Measurements from ENCODE around the gene ZC3HAV1.
"Not testable (repeated sequence)": the region's sequence is repeated elsewhere in the genome, so short reads cannot be mapped to it uniquely, and the experiment has no call there.

Gene ZC3HAV1

DNA sequence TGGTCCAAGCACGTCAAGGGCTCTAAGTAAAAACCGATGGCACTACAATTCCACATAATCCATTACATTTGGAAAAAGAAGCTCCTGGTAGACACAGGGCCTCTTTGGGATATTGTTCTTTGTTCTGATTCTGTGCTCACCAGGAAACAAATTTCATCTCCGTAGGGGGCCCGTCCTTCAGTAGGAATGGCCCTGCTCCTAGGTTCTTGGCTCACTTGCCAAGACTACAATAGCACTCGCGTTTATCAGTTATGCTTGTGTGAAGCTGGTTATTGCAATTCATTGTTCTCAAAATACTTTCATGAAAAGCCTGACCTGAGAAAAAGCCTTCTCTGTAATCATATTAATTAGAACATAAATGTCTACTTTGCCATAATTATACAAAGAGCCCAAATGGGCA is 63.4 kb downstream of the ZC3HAV1 start:
- no peak for DNase-seq

DNA sequence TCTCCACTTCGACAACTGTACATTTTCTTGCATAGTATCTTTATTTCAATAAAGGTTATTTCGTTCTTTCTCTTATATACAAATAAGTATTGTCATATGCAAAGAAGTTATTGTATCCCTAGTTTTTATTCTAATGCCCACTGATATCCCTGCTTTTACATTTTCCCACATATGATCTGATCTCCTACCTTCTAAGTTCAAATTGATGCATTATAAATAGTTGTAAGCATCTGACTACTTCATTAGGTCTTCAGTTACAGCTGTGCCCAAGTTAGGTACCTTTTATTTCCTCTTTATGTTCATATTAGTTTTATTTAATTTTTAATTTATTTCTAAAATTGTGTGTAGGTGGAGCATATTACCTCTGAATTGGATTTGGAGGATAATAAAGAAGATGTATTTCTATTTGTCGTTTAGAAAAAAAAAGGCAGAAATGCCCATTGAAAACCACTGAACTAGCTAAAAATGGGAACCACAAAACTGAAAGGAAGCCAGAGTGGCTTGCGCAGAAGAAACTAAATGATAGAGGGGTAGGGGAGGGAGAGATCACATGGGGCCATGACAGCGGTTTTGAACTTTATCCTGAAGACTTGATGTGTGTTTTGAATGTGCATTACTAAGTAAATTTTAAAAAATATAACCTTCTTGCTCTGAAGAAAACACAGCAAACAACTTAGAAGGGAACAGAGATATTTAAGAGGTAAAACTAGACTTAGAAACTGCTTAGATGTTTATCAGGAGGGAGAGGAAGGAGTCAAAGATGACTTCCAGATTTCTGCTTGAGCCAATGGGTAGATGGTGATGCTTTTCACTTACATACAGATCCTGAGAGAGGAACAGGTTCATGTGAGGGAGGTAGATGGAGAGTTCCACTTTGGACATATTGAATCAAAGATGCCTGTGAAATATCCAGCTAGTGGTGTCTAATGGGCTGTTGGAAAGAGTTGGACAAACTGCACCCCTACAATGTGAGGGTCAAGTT is 64.4 kb downstream of the ZC3HAV1 start:
- no peak for DNase-seq

DNA sequence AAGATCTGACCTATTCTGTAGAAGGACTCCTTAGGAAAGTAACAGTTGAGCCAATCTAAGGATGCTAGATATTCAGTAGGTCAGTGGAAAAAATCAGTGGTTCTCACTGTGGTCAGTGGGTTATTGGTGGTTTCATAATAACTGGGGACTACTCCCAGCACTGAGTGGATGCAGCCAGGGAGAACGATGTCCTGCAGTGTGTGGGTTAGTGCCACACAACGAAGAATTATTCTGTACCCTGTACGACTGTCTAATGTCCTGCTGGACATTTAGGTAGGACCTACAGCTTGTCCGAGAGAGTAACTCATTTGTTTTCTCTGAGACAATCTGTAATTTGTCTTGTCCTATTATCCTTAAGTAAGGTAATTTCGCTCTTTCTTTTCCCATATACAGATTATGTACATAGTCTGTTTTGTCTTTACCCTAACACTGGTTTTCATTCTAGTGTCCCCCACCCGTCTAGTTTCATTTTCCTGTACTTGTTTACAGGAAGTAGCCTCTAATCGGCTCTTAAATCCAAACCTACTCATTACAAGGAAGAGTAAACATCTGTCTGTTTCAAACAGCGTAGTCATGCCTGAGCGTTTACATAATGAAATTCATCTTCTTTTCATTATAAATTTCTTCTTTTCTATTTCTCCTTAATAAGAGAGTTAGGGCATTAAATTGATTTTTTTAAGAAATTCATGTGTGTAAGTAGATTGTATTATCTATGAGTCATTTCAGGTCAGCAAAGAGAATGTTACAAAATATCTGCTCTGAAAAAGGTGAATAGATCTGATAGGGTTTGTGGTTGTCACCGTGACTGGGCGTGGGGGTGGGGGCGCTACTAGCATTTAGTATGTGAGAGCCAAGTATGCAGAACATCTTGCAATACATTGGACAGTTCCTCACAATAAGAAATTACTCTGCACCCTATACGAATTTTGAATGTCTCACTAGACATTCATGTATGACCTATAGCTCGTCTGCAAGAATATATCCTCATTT is 65.4 kb downstream of the ZC3HAV1 start:
- DNase-seq: no peak

DNA sequence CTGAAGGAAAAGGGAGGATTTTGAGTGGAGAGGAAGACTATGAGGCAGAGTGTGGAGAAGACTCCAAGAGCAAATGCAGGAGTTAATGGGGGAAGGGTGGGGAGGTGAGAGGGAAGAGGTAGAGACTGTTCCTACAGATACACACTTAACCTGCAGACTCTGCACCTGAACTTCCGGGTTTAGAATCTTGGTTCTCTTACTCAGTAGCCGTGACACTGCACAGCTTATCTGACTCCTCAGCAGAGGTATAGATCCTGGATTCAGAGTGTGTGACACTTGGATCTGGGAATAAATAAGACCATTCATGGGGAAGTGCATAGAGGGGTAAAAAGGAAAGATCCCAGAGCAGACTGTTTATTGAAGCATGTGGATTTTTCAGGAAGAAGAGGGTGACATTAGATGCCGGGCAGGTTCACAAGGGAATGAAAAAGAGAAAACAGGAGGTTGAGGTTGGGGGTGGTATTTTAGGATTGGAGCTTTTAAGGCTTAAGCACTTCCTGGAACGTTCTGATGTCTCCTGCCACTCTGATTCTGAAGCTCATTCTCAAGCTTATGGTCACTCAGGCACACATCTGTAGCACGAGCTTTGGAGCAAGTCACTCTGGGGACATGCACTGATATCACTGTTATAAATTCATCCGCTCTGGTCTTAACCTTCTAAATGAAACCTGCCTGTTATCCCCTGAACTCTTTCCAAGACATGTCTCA is 68.0 kb downstream of the ZC3HAV1 start:
- no peak for DNase-seq

DNA sequence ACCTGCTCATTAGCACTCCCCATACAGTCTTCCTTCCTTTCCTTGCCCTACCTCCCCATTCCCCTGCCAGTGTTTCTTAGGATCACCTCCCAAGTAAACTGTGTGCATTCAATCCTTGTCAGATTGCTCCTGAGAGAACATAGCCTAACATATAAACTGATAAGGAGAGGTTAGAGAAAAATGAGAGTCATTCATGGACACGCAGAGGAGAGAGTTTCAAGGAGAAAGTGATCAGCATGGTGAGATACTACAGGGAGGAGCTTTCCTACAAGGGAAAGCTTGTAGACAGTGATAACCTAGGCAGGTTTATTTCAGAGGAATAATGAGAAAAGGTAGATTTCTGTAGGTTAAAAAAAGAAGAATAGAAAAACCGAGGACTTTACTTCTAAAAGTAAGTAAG is 70.8 kb downstream of the ZC3HAV1 start:
- no peak for DNase-seq

DNA sequence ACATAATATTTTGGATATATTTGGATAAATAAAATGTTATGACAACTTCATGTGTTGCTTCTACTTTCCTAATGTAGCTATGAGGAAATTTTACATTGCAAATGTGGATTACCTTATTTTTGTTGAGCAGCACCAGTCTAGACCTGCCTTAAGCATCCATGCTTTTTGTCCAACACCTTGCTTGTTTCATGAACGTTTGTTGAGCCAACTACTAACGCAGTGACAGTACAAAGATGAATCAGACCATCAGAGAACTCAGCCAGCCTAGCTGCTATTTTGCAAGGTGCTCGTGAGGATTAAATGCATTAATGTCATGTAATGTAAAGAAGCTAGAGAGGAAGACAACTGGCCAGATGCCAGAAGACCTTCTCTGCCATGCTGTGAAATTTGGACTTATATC is 72.6 kb downstream of the ZC3HAV1 start:
- no peak for DNase-seq

DNA sequence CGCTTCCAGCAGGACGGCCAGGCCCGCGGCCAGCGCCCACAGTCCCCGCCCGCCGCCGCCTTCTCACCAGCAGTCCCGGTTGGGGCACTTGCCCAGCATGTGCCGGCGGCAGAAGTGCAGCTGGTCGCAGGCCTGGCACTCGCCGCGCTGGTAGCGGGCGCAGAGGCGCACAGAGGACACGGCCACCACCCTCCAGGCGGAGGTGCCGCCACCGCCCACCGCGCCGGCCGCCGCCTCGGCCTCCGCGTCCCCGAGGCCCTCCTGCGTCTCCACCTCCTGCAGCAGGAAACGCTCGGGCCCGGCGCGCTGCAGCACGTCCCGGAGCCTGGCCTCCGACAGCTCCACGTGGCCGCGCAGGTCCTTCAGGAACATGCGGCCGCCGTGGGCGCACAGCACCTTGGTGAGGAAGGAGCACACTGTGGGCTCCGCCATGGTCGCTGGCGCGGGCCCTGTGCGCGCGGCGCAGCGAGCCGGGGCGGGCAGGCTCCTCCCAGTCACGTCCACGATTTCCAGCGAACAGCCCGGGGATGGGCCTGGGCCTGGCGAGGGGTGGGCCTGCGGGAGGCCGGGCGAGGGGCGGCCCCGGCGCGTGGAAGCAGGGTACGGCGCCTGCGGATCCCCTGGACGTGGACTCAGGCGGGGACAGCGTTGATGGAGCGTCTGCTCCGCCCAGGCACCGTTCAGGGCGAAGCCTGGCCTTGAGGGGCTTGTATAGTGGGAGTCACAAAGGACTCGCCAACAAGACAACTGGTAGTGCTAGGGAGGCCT is 73.8 kb downstream of the ZC3HAV1 start, which contains the start of gene ZC3HAV1L:
ZC3HAV1L (minus strand) TSS at position 457 of the 768 bp plus-strand sequence; CDS start at position 432, 25 bp downstream.
- peak; percentile 76 for DNase-seq

DNA sequence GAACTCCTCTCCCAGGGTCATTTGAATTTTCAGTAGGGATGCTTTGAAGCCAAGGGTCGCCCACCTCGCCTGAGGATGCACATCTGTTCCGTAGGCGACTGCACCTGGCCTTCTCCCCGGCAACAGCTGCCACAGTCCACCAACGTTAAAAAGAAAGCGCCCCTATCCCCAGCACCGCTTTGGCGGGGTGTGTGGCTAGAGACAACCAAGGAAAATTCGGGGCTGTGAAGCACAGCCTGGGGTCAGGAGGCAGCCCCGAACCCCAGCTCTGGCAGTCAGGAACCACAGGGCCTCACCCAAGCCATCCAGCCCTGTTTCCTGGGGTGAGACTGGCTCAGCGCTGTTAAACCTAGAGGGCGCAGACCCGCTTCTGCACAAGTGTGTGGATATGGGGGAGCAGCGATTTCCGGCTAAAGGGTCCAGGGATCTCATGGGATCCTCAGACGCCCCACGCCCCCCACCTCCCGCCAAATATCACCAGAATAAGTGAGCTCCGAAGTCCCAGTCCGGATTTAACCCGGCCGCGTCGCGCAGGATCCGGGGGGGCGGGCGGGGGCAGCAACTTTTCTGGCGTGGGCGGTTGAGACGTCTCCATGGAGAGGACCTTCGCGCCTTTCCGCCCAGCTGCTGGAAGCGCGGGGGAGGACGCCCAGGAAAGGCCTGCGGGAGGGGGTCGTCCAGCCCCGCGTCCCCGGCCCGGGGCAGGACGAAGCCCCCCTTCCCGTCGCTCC is 74.5 kb downstream of the ZC3HAV1 start:
- DNase-seq: peak; percentile 50

DNA sequence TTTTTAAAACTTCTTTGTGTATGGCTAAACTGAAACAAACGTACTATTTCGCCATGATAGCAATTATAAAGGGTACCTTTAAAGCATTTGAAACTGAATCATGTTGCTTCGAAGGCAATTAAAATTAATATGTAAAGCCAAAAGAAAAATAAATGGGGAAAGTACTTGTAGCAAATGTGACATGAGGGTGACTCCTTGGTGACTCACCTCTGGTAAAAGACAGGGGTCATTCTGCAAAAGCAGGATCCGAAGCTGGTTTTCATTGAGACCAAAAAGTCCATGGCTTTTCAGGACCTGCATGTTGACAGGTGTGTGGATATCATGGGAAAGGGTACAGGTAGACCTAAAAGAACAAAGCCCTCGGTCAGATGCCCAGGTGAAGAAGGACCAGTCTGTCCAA is 75.2 kb downstream of the ZC3HAV1 start:
- no peak for DNase-seq

DNA sequence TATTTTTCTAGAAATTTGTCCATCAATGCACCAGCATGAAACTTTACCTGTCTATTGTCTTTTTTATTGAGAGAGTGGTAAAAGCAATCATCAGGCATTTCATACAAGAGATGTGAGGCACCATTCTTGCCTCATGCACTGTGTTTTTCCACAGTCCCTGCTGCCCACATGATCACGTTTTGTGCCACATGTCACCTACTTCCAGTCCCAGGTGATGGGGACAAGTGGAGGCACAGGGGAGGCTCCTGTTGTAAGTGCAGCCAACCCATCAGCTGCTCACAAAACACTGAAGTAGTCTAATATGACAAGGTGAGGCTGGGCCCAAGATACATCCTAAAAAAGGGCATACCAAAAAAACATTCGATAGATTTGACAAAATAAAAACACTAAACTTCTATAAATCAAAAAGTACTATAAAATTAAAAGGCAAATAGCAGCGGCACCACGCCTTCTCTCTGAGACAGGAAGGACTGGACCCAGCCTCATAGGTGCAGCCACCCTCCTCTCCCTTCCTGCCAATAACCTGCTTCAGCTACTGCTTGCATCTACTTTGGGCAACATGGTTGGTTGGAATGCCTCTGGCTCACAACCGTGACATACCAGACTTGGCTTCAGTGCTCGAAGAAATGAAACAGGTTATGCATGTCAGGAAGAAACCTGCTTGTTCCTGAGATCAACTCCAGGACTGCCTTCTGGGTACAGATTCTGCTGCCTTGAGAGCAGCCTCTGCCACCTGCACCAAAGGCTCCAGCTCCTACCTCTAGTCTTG is 76.0 kb downstream of the ZC3HAV1 start:
- DNase-seq: no peak

DNA sequence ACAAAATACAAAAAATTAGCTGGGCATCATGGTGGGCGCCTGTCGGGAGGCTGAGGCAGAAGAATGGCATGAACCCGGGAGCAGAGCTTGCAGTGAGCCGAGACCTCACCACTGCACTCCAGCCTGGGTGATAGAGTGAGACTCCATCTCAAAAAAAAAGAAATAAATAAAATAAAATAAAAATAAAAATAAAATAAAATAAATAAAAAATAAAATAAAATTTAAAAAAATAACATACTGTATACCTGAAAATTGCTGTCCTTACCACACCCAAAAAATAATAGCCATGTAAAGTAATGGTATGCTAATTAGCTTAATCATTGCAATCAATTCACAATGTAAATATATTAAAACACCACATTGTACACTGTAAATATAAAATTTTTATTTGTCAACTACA is 77.0 kb downstream of the ZC3HAV1 start:
- no peak for DNase-seq

DNA sequence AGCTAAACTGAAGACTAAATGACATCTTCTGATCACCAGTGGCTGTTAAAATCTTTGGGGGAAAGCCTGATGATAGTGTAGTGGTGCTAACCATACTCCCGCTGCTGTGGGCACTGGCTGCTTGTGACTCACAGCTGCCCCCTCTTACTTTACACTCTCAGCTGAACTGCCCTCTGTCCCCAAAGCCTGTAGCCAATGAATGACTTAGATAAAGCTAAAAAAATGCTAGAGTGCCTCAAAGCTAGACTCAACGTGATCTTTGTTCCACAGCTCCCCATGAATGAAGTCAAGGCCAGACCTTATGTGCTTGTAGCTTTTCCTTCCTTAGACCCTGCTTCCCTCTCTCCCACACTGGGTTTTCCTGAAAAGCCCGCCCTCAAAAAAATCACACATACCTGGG is 80.2 kb downstream of the ZC3HAV1 start:
- no peak for DNase-seq

DNA sequence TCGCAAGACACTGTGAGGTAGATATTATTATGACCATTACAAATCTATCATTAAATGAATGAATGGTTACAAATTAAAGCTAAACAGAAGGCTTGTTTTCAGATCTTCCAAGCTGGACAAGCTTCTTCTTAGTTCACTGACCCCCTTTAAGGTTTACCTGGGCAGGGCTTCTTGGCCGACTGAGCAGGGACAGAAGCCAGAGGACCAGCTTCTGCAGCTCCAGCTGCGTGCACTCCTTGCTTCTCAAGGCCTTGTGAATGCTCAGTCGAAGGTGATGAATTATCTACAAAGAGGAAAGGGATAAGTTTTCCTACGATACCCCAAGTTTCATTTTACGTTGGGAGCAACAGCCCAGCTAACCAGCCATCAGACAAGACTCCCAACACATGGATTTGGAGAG is 83.0 kb downstream of the ZC3HAV1 start:
- no peak for DNase-seq

DNA sequence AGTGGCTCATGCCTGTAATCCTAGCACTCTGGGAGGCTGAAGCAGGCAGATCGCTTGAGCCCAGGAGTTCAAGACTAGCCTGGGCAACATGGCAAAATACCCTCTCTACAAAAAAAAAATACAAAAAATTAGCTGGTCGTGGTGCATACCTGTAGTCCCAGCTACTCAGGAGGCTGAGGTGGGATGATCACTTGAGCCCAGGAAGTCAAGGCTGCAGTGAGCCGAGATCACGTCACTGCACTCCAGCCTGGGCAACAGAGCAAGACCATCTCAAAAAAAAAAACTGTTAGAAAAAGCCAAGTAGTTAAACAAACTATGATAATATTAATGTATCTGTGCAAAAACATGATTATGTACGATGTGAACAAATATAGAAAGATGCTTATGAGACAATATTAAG is 83.7 kb downstream of the ZC3HAV1 start:
- DNase-seq: not testable (repeated sequence)

DNA sequence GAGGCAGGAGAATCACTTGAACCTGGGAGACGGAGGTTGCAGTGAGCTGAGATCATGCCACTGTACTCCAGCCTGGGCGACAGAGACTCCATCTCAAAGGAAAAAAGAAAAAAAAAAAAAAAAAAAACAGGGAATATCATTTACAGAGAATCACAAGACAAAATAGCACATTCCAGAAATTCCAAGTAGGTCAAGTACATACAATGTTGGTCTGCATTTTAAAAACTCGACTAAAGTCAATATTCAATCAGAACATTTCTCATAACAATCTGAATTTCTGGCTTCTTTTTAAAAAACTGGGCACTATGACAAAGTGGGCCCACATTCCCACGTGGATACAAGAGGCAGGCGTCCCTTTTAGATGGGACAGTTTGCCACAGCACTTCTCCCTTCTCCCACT is 86.4 kb downstream of the ZC3HAV1 start:
- no peak for DNase-seq

DNA sequence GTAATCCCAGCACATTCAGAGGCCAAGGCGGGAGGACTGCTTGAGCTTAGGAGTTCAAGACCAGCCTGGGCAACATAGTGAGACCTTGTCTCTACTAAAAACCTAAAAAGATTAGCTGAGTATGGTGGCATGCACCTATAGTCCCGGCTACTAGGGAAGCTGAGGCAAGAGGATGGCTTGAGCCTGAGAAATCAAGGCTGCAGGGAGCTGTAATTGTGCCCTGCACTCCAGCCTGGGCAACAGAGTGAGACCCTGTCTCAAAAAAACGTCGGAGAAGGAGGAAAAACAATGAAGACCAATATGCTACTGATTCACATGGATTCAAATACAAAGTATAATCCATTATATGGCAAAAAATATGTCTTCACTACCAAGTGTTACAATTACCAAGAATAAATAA is 87.2 kb downstream of the ZC3HAV1 start:
- DNase-seq: no peak

DNA sequence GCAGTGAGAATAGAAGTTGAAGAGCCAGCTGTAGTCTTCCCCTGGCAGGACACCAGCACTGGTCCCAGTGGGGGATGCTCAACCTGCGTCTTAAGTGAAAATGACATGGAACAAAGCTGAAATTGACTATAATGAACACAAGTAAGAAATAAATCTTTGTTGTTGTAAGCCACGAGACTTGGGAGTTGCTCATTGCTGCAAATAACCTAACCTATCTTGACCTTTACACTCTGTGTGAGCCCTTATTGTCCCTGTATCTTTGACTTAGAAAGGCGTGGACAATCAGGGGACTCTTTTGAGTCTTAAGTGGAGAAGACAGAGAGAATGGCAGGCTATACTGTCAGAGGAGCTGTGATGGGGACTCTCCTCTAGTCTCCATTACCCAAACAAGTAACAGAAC is 90.6 kb downstream of the ZC3HAV1 start:
- no peak for DNase-seq

DNA sequence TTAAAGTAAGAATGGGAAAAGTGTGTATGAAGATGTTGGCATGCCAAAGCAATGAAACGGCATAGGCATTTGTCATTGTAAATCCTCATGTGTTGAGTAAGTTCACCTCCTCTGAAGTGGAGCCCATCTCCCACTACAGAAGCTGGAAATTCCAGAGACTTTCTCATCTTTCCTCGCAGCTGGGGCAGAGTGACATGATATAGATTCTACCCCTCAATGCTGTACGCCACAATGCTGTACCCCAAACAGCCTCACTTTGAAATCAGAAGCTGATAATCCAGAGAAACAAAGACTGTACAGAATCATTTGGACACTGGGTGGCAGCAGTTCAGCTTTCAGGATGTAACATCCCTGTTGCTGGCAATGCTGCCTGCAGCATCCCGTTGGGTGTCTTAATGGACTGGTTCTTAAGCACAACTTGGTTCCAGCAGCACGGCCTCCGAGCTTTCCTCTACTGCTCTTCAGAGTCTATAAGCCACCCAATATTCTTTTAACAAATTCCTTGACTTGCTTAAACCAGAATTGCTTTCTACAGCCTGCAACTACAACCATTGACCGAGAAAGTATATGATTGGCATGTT is 92.5 kb downstream of the ZC3HAV1 start:
- peak; percentile 64 for DNase-seq

DNA sequence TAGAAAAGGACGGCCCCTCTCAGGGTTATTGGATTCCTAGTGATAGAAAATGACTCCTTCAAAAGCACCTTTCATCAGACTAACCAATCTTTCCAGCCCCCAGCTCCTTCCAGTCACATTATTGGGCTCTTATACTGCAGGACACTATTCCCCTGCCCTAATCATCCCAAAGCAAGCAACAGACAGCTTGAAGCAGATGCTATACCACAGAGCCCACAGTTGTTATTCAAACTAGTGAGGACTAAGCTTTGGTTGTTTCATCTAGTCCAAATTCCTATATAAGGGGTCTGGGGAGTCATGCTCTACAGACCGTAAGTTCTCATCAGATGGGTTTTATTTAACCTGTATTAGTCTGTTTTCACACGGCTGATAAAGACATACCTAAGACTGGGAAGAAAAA is 98.1 kb downstream of the ZC3HAV1 start:
- DNase-seq: no peak
